Stimulated activated naive CD8-positive, alpha-beta T cell treated with anti-CD3 and anti-CD28 coated beads, Interleukin-15, amount 100 ng/mL, for 72 hours (primary cell): ENCODE measurements around the gene ITGB2.

ENCODE experiments used
- ATAC-seq: fragments of 150-1000 bp; cut with Tn5 transposase; 2 replicates; pipeline ENCODE4 v1.10.0; 2021; ENCODE audit warnings: mild to moderate bottlenecking, moderate library complexity
- DNase-seq, 2 donors: peaks; one replicate each; pipeline ENCODE4 v3.0.0; 2021 to 2022
- H3K27ac Mint-ChIP-seq, 2 donors: one replicate each; pipeline ENCODE4 v1.8.0; 2022; ENCODE audit warnings: mild to moderate bottlenecking in 2 of 2, mixed read lengths in 2 of 2, moderate library complexity in 2 of 2
- H3K27me3 Mint-ChIP-seq: one replicate; pipeline ENCODE4 v1.8.0; 2022; ENCODE audit warnings: mixed read lengths
- H3K4me1 Mint-ChIP-seq: one replicate; pipeline ENCODE4 v1.8.0; 2022; ENCODE audit warnings: mild to moderate bottlenecking, mixed read lengths
- H3K4me3 Mint-ChIP-seq, 2 donors: one replicate each; pipeline ENCODE4 v1.8.0; 2022; ENCODE audit warnings: mild to moderate bottlenecking in 2 of 2, mixed read lengths in 2 of 2, moderate library complexity in 1 of 2
- H3K9me3 Mint-ChIP-seq, 2 donors: one replicate each; pipeline ENCODE4 v1.8.0; 2022; ENCODE audit warnings: mixed read lengths in 2 of 2

Gene ITGB2

DNA sequence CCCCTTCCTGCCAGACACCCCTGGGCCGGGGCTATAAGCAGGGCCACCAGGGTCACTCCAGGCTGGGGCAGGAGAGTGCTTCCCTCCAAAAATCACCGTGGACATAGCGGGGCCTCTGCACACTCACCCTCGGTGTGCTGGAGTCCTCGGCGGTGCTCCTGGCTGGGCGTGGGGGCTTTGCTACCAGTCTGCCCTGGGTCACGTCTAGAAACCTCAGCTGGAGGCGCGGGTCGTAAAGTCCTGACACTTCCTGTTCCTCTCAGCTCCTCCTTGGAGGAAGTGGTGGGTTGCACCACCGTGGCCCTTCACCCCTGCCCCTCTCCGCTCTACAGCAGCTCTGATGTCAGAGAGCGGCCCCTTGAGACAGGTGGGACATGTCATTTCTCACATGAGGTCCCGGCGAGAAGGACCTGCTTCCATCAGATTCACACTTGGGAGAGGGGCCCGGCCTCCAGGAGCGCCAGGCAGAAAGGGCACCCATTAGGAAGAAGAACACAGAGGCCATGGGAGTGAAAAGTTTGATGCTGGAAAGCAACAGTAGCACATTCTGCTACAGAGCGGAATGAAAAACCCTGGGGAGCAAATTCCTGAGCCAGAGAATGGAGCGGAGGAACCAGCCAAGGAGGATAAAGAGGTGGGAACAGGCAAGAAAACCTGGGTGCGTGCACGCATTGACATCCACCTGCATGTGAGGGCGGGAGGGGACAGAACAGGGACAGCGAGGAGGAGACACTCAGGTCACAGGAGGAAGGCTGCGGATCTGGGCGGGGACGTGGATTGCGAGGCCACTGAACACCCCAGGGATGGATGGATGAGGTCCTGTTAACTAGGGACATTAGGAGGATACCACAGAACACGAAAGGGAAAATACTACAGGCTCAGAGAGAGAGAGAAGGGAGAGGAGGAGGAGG is at the start of gene ITGB2:
ITGB2 (minus strand) TSS at position 206 of the 911 bp plus-strand sequence. CDS start 10,117 bp downstream, outside the sequence.
- ATAC-seq: peak; percentile 86
- DNase-seq: peak; percentile 51 to 71
- H3K27me3 Mint-ChIP-seq: no peaks in the 10 kb centered on the region

DNA sequence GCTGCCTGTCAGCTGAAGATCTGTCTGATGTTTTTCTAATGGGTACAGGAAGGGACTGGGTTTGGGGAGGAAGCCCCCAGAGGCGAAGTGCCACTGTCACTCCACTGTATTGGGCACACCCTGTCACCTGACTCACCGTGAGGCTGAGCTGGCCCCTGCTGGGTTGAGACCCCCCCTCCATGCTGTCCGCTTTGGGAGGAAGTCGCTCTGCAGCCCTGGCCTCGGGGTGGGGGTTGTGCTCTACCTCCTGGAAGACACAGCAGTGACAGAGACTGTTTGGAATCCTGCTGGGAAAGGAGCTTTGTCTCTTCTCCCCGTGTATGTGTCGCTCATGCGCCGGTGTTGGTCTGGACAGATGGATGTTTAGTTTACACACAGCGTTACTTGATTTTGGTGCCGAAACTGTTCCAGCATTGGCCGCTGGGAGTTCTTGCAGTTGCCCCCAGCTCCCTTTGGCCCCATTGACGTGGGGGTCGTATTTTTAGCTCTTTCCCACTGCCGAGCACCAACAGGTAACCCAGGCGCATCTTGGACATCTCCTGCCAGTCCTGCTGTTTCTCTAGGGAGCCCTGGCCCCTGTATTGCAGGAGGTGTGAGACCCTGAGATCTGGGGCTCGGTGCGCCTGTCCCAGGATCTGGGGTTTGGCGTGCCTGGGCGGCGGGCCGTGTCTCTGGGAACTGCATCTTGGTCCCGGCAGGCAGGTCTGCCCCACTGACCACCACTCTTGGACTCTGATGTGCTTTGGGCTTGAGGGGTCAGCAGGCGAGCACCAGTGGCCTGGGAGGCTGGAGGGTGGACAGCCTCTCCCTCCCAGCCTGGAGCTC is 49.4 kb upstream of the ITGB2 start:
- no peak overlapping the region for H3K4me3 Mint-ChIP-seq
- no peak for ATAC-seq
- no peaks in the 10 kb centered on the region for H3K27me3 Mint-ChIP-seq
- H3K4me1 Mint-ChIP-seq: peaks cover 48% of the 10 kb centered on the region
- DNase-seq: no peak
- H3K27ac Mint-ChIP-seq: no peak overlapping the region
- no peaks in the 10 kb centered on the region for H3K9me3 Mint-ChIP-seq

More for the DNA sequence above, at the start of gene ITGB2:
- Mint-ChIP-seq H3K4me3 (peak within 1 kb of the TSS; percentile 94 to 99), H3K9me3 (no peaks in the 10 kb centered on the region), H3K27ac (peak within 1 kb of the TSS; percentile 95 to 97), H3K4me1 (peaks cover 83% of the 10 kb centered on the region)

DNA sequence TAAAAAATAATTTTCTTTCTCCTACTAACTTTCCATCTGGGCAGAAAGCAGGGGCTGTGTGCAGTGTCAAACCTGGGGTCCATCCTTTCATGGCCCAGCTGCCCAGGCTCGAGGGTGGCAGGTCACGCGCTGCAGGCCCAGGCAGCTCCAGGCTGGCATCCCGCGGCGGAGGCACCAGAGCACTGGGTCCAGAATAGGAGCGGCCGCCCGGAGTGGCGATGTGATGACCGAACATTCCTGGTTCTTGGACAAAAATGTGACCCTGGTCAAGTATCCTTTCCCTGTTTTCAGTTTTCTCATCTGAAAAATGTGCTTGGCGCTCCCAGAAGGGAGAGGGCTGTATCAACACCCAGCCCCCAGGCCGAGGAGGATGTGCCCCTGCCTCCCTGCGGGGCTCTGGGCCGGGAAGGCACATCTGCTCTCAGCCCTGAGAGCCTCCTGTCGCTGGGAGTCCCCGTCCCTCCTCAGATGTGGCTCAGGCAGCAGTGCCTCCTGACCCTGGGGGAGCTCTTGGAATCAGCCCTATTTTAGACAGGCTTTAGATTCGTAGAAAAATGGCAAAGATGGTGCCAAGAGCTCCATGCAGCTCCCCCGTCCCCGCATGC is 48.5 kb upstream of the ITGB2 start:
- Mint-ChIP-seq H3K9me3 (no peaks in the 10 kb centered on the region), H3K4me3 (no peak overlapping the region), H3K27ac (peak overlapping the region; percentile 61 to 67), H3K4me1 (peaks cover 58% of the 10 kb centered on the region), H3K27me3 (no peaks in the 10 kb centered on the region)
- ATAC-seq (no peak), DNase-seq (no peak)

DNA sequence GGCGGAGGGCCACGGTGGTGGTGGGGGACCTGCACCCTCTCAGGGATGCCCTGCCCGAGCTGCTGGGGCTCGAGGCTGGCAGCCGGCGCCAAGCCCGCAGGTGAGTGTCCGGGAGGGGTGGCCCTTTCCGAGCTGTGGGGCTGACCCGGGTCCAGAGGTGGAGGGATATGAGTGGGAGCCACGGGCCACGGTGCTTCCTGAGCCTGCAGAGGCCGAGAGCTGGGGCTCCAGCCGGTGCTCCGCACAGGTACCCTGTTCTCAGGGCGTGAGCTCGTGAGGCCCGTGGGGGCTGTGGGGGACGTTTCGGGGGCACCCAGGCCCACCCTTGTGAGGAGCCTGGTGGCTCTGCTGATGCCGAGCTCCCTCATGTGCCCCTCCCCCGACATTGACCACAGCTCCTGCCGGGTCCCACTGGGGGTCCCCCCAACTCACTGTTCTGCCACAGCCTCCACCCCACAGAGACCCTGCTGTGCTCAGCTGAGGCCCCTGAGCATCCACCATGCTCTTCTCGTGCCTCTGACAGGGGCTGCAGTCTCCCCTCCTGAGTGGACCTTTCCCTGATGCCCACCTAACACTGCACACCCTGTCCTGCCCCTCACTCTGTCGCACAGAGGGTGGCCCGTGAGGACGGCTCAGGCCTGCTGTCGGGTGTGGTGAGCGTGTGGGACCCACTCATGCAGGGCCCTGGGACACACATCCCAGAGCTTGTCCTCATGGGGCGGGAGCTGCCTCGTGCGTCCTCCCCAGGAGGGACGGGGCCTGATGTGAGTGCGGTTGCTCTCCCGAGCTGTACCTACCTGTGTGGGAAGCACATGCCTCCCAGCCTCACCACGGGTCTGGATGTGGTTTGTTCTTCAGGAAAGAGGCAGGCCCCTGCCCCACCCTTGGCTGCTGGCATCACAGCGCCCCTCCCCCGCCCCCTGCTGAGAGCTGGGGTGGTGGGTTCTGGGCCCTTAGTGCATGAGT is 46.7 kb upstream of the ITGB2 start:
- DNase-seq (no peak), ATAC-seq (no peak)
- H3K4me3 Mint-ChIP-seq: no peak overlapping the region
- H3K9me3 Mint-ChIP-seq: no peaks in the 10 kb centered on the region
- H3K27ac Mint-ChIP-seq: no peak overlapping the region
- peaks cover 67% of the 10 kb centered on the region for H3K4me1 Mint-ChIP-seq
- H3K27me3 Mint-ChIP-seq: no peaks in the 10 kb centered on the region

DNA sequence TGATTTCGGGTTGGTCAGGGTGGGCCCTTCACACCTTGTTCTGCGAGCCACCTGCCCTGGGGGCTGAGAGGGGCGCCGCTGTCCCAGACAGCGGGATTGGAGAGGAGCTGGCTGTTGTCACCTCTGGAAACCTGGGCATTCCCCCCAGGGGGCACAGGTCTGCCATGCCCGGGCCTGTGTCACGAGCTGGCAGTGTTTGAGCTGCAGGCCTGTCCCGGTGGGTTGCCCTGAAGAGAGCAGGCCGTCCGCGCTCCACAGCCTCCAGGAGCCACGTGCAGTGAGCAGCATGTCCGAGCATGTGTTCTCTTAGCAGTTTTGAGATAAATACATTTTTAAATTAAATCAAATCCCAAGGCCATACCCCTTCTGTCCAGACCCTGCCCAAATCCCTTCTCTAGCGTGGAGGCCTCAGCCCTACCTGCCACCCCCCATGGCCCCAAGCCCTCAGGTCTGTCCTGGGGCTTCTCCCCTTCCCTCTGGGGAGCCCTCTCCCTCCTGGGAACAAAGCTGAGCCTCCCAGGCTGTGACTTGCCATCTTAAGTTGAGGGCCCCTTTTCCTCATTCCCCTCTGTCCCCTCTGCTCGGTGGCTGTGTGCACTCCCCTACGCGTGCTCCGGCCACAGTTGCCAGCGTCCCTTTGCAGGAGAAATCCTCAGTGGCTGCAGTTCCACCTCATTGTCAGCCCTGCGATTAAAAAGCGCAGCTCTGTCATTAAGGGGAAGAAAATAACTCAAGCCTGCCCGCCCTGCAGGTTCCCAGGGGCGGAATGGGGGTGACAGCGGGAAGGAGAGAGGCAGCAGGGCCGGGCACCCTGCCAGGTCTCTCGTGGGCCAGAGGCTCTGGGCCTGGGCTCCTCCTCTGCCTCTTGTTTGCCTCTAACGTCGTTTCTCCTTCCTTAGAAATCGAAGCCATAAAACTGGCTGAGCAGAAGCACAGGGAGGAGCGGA is 45.7 kb upstream of the ITGB2 start:
- peaks cover 67% of the 10 kb centered on the region for H3K4me1 Mint-ChIP-seq
- peak overlapping the region in 1 of 2 donors; percentile 90 for H3K27ac Mint-ChIP-seq
- ATAC-seq (no peak), DNase-seq (no peak)
- H3K4me3 Mint-ChIP-seq: no peak overlapping the region
- no peaks in the 10 kb centered on the region for H3K27me3 Mint-ChIP-seq
- H3K9me3 Mint-ChIP-seq: no peaks in the 10 kb centered on the region

DNA sequence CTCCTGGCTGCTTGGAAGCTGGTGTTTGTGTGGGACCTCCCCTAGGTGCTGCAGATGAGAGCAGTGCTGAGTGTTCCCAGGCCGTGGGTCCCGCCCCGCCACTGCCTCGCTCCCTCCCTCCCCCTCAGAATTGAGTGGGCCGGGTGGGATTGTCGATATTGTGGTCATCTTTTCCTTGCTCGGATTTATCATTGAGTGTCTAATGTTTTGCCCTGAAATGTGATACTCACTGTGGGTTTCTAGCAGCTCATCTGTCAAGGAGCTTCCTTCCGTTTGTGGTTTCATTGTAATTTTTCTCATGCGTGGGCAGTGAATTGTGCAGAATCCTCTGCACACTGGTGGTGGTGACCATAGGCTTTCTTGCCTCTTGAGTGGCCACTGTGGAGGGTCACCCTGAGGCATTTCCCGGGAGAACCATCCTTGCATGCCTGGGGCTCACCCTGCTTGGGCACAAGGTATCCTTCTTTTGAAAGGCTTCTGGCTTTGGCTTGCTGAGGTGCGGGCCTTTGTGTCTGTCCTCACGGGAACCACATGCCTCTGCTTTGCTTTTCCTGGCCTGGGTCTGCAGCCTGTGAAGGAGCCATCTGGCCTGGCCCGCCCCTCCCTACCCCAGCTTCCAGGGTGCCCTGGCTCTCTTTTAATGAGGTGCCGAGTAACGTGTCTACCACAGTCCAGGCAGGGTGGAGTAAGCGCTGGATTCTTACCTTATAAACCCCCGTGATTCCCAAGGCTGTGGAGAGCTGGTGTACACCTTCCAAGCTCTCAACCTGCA is 44.7 kb upstream of the ITGB2 start:
- Mint-ChIP-seq H3K27me3 (no peaks in the 10 kb centered on the region), H3K9me3 (no peaks in the 10 kb centered on the region), H3K4me1 (peaks cover 67% of the 10 kb centered on the region), H3K4me3 (peak overlapping the region; percentile 9 to 57), H3K27ac (peak overlapping the region in 1 of 2 donors; percentile 80)
- ATAC-seq (peak; percentile 70), DNase-seq (no peak)

DNA sequence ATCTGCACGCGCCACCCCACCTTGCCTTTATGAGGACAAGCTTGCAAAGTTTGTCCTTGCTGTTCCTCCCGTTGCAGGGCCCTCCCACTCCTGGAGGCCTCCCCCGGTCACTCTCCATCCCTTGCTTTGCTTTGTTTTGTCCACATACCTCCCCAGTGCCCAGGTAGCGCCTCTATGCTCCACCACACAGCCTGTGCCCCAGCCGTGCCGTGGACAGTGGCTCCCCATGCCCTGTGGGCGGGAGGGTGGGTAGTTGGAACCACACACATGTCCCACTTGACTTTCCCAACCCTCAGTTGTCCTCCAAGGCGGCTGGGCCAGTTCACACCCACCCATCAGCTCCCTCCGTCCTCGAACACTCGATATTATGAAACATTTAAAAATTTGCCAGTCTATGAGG is 43.7 kb upstream of the ITGB2 start:
- Mint-ChIP-seq H3K27ac (peak overlapping the region; percentile 2 to 80), H3K4me1 (peaks cover 60% of the 10 kb centered on the region), H3K27me3 (no peaks in the 10 kb centered on the region), H3K4me3 (no peak overlapping the region), H3K9me3 (no peaks in the 10 kb centered on the region)
- DNase-seq (no peak), ATAC-seq (no peak)

DNA sequence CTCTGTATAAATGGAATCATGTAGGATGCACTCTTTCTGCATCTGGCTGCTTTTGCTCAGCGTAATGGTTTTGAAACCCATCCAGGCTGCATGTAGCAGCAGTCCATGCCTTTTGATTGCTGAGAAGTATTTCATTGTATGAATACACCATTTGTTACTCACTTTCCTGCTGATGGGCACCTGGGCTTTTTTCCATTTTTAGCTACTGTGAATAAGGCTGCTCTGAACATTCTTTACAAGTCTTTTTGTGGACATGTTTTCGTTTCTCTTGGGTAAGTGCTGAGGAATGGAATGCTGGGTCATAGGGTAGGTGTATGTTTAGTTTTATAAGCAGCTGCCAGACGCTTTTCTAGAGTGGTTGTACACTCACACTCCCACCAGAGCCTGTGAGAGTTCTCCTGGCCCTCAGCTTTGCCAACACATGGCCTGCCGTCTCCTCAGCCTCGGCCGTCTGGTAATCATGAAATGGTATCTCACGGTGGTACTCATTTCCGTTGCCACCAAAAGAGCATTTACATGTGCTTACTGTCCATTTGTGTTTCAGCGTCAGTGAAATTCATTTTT is 41.8 kb upstream of the ITGB2 start:
- ATAC-seq: no peak
- Mint-ChIP-seq H3K4me1 (peaks cover 45% of the 10 kb centered on the region), H3K27me3 (no peaks in the 10 kb centered on the region), H3K27ac (no peak overlapping the region), H3K4me3 (no peak overlapping the region), H3K9me3 (no peaks in the 10 kb centered on the region)
- DNase-seq: no peak

DNA sequence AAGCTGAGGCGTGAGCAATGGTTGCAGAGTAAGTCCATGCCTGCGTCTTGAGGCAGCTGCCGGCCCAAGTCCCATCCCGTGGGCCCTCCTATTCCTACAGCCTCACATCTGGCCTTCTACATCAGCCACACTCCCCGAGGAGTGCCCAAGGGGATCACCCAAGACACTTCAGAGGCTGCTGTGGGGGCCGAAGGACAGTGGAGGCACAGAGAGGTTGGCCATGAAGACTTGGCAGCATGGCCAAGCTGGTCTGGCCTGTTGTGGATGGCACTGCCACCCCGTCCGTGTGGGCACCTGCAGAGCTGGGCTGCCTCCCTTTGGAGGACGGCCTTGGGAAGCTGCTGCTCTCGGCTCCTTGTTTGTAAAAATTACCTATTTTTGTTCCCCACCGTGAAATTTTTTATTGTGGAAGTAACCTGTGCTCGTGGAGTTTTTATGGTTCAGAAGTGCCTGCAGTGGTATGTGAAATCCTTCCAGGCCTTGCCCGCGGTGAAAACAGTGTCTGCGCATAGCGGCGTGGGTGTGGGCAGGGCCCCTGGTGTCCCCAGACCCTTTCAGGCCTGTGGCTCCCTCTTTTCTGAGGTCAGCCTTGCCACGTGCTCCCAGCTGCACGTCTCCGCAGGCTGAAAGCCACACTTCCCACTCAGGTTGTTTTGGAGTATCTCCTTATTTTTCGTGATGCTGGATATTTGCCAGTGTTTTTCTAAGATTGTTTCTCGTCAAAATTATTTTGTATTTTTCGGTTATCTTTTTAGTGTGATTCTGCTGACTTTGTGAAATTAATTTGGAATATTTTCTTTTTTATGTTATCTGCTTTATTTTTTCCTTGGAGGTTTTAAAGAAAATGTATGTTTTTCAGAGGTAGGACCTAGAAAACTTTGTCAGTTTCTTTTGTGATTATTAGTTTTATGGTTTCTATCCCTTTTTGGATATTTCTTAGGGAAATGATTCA is 39.7 kb upstream of the ITGB2 start:
- no peak overlapping the region for H3K4me3 Mint-ChIP-seq
- peaks cover 33% of the 10 kb centered on the region for H3K4me1 Mint-ChIP-seq

DNA sequence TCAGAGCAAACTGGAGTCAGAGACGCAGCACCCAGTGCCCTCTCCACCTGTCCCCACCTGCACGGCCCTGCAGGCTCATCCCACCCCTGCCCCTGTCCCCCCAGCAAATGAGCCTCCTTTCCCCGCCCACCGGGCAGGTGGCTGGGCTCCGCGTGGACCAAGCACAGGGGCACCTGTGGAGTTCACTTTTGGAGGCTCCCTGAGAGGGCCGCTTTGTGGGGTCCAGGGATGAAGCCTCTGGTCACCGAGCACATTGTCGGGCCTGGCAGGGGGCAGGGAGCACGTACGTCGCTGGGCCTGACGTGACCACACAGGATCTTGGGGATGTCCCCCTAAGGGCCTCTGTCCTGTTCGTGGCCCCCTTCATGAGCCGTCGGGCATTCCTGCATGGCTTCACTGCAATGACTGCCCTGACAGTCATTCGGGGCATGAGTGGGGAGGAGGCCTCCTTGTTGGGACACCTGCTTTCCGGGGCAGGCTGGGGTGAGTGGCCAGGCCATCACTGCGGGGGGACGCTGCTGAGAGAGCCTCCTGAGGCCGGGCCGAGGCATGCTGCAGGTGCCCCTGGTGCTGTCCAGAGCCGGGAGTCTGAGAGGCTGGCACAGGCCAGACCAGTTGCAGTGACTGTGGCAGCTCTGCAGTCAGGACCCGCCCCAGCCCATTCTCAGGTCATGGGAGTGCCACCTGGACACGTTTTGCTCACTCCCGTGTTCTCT is 38.8 kb upstream of the ITGB2 start:
- Mint-ChIP-seq H3K4me1 (peaks cover 29% of the 10 kb centered on the region), H3K4me3 (no peak overlapping the region), H3K27me3 (no peaks in the 10 kb centered on the region), H3K27ac (no peak overlapping the region), H3K9me3 (no peaks in the 10 kb centered on the region)
- DNase-seq: no peak
- ATAC-seq: no peak

More for the DNA sequence above, 39.7 kb upstream of the ITGB2 start:
- no peaks in the 10 kb centered on the region for H3K27me3 Mint-ChIP-seq
- ATAC-seq (no peak), DNase-seq (no peak)
- no peaks in the 10 kb centered on the region for H3K9me3 Mint-ChIP-seq
- H3K27ac Mint-ChIP-seq: peak overlapping the region in 1 of 2 donors; percentile 42

DNA sequence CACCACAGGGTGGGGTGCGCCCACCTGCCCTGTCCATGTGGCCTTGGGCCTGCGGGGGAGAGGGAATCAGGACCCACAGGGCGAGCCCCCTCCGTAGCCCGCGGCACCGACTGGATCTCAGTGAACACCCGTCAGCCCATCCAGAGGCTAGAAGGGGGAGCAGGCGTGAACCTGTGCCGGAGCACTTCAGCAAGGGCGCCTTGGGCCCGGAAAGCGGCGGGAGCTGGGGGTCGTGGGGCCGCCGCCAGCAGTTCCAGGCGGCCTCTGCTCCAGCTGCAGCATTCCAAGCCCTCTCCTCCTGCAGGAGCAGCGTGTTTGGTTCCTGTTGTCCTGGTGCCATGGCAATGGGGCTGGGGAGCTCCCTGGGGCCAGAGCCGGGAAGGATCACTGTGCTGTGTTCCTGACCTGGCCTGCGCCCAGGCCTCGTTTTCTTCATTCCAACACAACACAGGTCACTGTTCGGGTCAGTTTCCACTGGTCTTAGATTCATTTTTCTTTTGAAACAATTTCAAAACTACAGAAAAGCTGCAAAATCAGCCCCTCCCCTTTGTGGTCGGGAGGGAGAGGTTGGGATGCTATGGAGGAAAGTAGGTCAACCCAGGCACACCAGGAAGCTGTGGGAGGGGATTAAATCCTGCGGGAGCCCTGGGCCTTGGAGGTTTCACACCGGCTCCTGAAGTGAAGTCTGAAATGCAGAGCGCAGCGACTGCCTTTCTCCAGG is 37.9 kb upstream of the ITGB2 start:
- H3K4me1 Mint-ChIP-seq: peaks cover 20% of the 10 kb centered on the region
- H3K4me3 Mint-ChIP-seq: no peak overlapping the region
- H3K27ac Mint-ChIP-seq: peak overlapping the region in 1 of 2 donors; percentile 48
- H3K27me3 Mint-ChIP-seq: no peaks in the 10 kb centered on the region
- DNase-seq (no peak), ATAC-seq (no peak)
- no peaks in the 10 kb centered on the region for H3K9me3 Mint-ChIP-seq
